Stimulated activated CD4-positive, alpha-beta T cell treated with anti-CD3 and anti-CD28 coated beads, Interleukin-4, amount 100 ng/mL, for 24 hours (primary cell): ENCODE measurements around the gene ZNF226.
"Not testable (repeated sequence)": the region's sequence is repeated elsewhere in the genome, so short reads cannot be mapped to it uniquely, and the experiment has no call there.

ENCODE experiments used
- DNase-seq: peaks from one replicate; pipeline ENCODE4 v3.0.0-alpha.2; 2020

The ZNF226 gene

GRCh38 chr19:44212866-44213346 lies 48.0 kb downstream of the ZNF226 start:
- DNase-seq = no peak

- not testable (repeated sequence) for DNase-seq
Measured at GRCh38 chr19:44219926-44220325, 55.0 kb downstream of the ZNF226 start.

GRCh38 chr19:44220761-44221160 lies 55.9 kb downstream of the ZNF226 start:
- DNase-seq = not testable (repeated sequence)

- DNase-seq = not testable (repeated sequence)
Measured at GRCh38 chr19:44221291-44221690, 56.4 kb downstream of the ZNF226 start.
